D341Med (cell line): ENCODE results near the gene ARHGAP10.
"Not testable (repeated sequence)": the region's sequence is repeated elsewhere in the genome, so short reads cannot be mapped to it uniquely, and the experiment has no call there.

Experiments used
- DNase-seq: peaks from one replicate; pipeline ENCODE4 v3.0.0; 2012; ENCODE audit warnings: low spot score

ARHGAP10 gene

DNA sequence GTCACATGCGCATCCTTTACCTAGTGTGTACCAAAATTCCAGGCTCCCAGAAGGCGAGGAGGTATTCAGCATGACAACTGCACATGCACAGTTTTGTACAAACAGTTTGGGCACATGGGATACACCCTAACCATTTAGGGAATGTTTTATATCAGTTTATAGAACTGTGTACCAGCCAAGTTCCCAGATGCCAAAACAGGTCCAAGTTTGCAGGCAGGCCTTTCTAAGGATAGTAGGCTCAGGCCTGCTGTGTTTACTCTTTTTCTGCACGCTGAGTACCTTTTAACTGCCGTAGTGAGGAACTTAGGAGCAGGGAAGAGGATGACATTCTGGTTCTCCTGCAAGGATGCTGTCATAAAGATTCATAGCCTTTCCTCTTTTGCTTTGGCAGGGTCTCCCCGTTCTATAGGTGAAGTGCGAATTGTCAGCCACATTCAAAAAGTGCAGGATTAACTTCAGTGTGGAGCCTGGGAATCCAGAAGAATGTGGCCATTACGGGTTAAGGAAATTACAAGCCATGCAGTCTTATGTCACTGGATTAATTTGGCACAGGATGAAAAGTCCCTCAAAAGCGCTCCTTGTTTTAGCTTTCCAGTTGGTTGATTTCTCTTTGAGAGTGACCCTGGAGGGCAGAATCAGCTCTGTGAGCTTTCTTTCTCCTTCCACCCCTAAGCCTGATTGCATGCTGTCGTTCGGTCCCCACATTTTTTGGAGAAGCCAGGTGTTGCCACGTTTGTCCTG, 259.8 kb downstream of the ARHGAP10 start:
- DNase-seq, result no peak

DNA sequence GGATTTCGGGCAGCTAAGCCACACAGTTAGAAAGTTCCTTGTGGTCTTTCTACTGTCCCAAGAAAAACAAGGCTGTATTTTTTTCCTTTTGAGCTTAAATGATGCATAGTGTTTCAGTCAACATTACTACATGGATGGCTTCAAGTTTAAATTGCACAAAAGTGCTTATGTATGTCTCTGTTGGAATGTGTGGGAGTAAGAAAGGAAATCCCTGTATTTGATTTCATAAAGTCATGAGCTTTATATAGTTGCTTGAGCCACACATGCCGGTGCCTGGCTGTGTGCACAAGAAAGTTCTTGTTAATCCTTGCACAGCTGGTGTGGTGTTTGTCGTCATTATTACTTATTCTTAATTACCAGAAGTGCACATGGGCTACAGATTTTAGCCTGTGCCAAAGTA, 262.2 kb downstream of the ARHGAP10 start:
- DNase-seq, result peak; percentile 80

DNA sequence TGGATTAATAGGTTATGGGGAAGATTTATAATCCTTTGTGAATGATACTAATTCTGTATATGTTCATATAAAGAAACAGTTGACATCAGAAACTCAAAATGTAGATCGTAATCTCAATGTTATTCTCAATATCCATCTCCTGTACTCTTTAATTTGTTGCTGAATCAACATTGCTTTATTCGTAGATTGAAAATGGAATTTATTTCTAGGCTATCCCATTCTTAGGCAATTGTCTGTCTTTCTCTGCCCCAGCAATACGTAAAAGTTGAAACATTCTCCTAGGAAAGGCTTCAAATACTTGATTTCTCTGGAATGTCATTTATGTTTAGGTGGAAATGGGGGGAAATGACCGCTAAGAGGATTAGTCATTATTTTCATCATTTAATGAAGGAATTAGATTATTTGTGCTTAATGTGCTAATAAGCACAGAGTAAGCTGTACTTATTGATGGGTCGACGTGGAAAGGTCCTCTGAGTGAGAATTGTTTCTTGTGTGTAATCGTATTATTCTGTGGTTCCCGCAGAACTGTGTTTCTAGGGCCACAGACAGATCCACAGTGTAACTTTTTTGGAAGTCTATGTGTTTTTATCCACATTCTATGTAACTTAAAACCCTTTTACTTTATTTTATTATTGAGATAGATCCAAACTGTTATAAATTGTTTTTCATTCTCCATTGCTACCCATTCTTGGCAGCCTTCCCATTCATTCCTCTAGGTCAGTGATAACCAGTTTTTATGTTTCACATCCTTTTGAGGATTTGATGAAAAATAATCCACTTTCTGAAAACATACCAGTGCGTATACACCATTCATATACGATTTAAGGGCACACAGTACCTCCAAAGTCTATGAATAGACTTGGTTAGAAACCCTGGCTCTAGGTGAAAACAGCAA, 262.9 kb downstream of the ARHGAP10 start:
- no peak for DNase-seq

DNA sequence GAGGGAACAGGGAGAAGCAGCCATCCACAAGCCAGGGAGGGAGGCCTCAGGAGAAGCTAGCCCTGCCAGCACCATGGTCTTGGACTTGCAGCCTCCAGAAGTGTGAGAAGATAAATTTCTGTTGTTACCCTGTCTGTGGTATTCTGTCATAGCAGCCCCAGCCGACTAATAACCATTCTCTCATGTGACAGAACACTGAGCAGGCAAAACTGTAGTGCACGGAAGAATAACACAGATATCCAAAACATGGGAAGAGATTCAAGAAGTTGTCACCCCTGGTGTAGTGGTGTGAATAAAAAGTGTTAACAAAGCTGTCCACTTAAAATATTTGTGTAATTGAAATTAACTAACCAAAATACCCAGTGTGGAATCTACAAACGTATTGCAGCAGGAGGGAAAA, 265.0 kb downstream of the ARHGAP10 start:
- no peak for DNase-seq

DNA sequence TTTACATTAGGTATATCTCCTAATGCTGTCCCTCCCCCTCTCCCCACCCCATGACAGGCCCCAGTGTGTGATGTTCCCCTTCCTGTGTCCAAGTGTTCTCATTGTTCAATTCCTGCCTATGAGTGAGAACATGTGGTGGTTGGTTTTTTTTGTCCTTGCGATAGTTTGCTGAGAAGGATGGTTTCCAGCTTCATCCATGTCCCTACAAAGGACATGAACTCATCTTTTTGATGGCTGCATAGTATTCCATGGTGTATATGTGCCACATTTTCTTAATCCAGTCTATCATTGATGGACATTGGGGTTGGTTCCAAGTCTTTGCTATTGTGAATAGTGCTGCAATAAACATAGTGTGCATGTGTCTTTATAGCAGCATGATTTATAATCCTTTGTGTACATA, 268.1 kb downstream of the ARHGAP10 start:
- DNase-seq, result not testable (repeated sequence)

DNA sequence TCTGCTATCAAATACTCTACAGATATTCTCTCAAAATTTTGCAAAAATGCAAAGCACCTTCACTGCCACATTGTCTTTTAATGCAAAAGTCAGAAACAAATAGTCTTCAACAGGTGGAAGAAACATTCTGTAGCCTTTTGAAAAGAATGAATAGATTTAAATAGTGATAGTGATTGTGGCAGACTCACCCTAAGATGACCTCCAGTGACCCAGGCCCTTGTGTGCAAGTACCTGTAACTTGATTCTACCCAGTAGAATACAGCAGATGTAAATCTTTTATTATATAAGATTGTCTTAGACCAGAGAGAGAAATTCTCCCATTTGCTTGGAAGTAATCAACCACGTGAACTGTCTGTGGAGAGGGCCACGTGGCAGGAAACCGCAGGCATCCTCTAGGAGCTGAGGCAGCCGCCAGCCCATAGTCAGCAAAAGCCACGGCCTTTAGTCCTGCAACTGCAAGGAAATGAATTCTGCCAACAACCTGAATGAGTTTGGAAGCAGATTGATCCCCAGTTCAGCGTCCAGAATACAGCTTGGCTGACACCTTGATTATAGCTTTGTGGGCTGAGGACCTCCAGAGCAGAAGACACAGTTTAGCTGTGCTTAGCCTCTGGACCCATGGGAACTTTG, 272.5 kb downstream of the ARHGAP10 start:
- DNase-seq, result no peak

DNA sequence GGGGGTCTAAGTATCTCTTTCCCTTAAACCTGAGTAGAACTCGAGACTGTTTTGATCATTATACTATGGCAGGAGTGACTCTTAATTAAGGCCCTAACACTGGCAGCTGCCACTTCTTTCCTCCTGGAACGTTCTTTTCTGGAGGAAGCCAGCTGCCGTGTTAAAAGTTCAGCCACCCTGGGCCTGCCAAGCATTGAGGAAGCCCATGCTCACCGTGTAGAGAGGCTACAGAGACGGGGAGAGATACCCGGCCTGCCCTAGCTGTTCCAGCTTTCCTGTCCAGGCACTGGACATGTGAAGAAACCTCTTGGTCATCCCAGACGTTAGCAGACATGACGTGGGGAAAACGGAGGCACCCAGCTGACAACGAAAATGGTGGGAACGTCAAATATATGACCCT, 274.1 kb downstream of the ARHGAP10 start:
- no peak for DNase-seq

DNA sequence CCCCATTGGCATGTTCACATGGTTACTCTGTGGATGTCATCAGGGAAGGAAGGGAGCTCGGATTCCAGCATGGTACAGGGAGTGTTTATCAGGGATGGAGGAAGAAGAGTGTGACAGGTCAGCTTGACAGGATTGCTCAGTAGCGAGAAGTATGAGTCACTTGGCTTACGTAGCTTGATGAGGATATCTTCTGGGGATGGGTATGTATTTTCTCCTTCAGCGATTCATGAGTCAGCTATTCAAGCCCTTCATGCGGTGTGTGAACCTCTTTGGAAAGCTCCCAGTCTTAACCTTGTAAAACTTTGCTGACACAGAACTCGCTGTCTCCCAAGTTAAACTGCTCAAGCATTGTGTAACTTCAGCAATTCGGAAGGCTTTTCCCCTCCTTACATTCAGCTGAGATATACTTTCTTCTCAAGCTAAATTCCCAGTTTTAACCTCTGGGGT, 275.4 kb downstream of the ARHGAP10 start:
- no peak for DNase-seq

DNA sequence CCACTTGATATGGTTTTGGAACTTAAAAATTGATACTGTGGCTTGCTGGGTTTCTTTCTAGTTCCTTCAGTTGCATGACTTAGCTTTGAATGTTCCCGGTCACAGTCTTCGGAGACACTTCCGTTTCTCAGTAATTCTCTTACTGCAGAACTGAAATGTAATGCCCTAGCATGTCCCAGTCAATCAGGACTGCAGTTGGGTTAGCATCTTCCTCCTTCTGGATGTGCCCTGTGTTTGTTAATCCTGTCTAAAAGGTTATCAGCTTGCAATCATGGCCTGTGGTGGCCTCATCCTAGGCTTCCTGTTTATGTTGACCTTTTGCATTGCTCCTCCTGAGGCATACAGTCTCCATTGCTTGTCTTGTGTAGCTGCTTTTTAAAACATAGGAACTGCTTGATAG, 275.9 kb downstream of the ARHGAP10 start:
- DNase-seq, result no peak

DNA sequence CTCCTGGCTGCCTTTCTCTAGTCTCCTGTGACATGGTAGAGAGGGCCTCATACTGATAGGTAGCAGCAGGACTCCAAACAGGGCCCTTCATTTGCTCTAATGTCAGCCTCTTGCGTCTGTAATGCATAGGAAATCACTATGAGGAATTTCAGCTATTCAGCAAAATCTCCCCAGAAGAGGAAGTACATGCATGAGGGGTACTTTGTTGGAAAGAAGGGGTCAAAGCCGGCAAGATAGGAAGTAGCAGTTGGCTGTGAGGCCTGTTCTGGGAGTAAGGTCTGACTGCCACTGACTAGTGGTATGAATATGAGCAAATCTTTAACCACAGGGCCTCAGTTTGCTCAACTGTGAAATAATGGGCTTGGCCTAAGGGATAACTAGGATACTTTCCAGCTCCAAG, 283.2 kb downstream of the ARHGAP10 start:
- no peak for DNase-seq

DNA sequence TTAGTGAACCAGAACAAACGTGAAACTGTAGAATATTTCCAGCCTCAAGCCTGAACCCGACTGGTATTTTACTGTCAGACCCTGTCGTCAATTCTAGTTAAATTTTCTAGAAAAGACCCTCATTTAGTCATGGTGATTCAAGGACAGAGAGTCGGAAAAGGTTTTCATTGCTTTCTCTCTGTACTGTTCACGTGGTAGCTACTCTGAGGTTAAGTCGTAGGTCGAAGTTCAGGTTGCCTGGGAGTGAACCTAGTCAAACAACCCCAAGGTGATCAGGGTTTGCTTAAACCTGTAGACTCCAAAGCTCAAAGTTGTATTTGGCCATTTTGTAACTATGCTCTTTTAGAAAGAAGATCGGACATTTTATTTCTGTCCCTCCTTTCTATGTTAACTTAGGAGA, 283.6 kb downstream of the ARHGAP10 start:
- DNase-seq, result no peak

DNA sequence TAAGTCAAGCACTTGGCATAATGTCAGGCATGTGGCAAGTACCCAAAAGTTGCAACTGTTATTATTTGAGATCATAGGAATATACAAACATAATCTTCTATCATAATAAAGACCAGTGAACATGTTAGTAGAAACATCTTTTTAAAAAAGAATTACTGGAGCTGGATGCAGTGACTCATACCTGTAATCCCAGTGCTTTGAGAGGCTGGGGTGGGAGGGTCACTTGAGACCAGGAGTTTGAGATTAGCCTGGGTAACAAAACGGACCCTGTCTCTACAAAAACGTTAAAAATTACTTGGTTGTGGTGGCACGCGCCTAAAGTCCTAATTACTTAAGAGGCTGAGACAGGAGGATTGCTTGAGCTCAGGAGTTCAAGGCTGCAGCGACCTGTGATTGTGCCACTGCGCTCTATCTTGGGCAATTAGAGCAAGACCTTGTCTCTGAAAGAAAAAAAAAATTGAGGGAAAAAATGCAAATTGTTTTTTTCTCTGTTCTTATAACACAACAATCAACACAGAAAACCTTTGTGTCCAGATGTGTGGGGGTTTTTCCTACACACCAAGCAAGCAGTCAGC, 284.3 kb downstream of the ARHGAP10 start:
- DNase-seq, result no peak

DNA sequence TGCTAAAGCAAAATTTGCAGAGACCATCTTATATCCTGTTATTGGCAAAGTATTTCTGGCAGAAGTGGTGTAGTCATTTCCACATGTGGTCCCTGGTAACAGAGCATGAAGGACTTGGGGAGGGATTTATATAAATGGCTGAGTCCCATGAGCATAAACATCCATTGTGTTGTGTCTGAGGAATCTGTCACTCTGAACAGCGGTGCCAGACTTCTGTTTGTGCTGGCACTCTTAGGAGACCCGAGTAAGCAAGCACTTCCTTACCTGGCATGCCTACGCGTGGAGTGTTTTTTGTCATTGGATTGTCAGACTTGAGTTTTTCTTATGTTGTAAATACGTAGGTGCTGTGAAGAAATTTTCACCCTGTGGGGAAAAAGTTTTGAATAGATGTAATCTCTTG, 285.9 kb downstream of the ARHGAP10 start:
- DNase-seq, result no peak

DNA sequence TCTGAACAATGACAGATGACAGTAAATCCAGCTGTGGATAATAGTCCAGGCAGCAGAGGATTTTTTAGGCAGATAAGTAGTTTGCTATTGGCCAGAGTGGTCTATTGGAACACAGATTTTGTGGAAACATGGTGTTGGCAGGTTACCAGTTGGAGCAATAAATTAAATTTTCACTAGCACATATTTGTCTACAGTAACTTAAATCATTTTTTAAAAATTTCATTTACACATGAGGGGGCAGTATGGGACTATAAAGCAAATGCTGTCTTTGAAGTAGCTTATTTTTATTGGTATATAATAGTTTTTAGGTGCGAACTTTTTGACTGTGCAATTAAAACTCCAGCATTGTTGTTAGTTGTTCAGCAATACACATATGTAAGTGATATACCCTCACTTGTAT, 289.8 kb downstream of the ARHGAP10 start:
- no peak for DNase-seq

DNA sequence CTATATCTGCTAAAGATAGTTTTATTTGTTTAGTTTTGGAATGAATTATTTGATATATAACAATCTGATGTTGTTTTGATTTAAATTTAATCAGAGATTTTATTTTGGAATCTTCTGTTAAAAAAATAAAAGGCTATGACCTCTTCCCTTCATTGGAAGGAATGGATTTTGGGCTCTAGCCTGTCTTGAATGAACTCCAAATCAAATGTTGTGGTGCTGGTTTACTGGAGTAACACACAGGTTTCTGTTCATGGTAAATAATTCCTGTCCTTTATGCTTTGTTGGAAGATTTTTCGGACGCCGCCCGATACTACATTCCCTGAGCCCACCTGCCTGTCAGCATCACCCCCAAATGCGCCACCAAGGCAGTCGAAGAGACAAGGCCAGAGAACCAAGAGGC, 291.1 kb downstream of the ARHGAP10 start:
- no peak for DNase-seq

DNA sequence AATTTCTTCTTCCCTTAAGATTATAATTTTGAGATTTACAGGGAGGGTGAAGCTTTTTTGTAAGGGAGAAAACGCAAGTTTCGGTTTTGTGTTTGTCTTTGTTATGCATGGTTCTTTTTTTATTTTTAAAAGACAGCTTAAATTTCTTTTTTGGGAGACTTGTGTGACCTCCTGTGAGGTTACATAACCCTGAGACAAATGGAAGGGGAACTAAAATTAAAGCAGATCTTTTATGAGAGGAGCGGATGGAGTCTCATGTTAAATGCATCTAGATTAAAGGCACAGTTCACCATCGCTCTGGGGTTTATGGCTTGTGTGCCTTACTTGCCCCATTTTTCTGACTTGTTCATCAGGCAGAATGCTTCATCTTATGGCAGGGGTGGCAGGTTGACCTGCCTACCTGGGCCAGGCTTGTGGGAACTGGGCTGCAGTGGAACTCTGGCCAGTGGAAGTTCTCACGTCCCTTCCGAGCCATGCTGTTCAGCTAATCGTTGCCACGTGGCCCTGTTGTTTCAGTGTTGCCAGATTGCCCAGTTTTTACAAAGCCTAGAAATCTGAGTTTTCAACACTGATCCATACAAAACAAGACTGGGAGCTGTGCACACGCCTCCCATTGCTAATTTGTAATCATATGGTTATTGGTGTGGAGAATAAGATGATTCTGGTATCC, 291.8 kb downstream of the ARHGAP10 start:
- no peak for DNase-seq

DNA sequence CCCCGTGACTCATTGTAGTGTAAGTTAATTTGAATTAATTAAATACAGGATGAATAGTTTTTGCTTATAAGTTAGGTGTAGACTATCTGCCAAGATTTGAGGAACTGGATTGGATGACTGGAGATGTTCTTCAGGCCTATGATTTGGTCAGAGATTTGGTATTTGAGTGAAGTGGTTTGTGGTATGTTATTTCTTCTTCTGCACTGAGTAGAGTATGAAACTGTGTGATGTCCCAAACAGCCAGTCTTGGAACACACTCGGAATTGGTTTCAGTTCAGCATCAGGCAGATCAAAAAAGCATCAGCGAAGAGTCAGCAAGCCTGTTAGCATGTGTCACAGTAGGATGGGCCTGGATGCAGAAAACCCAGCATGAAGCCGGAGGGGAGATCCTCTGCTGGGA, 294.1 kb downstream of the ARHGAP10 start:
- no peak for DNase-seq

DNA sequence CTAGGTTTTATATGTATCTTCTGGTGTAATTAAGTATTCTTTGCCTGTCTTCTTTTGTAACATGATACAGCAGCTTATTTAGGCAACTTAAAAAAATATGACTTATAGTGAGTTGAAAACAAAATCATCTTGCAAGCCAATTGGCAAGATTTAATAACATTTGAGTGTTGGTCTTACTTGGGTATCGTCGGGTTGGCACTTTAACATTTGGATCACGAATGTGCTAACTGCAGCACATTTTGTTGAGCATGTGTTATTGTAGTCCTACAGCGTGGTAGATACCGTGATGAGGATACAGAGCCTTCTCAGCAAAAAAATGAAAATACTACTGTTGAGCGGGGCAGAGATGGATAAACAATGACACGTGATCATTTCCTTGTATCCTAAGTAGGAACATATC, 295.3 kb downstream of the ARHGAP10 start:
- no peak for DNase-seq

DNA sequence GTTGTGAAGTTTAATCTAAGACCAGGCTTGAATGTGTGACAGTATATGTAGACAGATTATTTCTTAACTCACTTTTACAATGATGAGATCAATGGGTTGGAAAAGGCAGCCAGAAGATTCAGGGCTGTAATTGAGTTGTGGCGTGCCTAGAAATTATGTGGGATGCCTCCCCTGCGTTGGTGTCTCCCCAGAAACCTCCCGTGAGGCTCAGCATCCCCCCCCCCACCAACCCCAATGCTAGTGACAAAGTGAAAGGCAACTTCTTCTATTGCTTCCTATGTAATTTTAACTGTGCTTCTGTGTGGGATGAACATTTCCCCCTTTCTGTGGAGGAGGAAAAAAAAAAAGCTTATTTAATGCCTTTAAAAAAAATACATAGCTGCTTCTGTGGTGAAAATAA, 297.9 kb downstream of the ARHGAP10 start:
- no peak for DNase-seq

DNA sequence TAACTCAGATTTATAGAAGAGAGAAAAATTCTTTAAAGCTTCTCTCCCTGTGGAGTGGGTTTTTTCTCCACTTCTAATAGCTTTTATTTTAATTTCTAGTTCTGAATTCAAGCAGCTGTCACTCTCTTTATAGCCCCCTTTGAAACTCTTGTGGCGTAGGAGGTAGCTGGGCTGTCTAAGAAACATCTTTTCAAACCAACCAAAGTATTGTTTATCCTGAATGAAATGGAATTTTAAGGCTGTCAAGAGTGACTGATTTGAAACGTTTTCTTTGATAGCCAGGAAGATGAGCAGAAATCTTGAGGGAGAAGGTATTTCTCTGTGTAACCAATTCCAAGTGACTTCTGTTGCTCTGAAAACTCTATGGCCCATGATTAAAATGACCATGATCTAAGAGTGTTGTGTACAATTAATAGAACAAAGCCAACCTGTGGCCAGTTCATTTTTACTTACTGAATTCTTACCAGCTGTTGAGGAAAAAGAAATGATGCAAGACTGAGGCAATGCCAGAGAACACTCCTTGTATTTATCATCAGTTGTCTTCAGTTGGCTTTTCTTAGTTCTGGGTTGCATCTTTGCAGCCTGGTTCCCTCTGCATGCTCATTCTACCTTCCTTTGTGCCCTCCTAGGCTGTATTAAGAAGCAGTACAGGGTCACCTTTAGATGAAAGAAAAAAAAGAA, 298.4 kb downstream of the ARHGAP10 start:
- DNase-seq, result no peak

DNA sequence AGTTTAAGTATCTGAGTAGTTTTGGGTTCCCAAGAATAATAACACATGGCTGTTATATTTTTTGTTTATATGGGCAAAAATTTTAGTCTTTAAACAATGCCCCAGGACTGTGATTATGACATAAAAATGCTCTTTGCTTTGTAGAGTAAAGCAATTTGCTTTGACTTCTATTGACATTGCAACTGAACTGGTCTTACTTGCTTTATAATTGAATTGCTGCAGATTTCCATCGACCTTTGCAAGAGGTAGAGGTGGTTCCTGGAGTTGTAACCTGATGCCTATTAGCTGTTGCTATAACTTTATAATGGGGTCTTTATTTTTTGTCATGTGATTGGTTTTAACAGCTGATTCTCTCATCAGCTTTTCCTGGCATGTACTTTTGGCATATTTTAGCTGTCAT, 302.9 kb downstream of the ARHGAP10 start:
- no peak for DNase-seq
